Ovary (tissue), 9 donors: ENCODE data around the gene FTO. TPM values are rescaled to one million over a fixed set of nuclear protein-coding genes. Genes with fewer than 3 reads are reported as not detected.

Experiments
- DNase-seq, 5 donors: peaks; one replicate each; pipeline ENCODE4 v3.0.0-alpha.2; 2019 to 2020
- H3K27ac ChIP-seq, 2 donors: fragments of 200-600 bp; one replicate each; pipeline versions ENCODE4 v1.5.1 to v1.8.0; 2019 to 2022
- H3K27me3 ChIP-seq: fragments of 200-600 bp; one replicate; pipeline ENCODE4 v1.8.0; 2022
- H3K36me3 ChIP-seq: fragments of 200-600 bp; sonication (generic); one replicate; pipeline ENCODE4 v1.5.1; 2019
- H3K4me1 ChIP-seq: one replicate; pipeline ENCODE4 v1.8.1; 2013; ENCODE audit warnings: mild to moderate bottlenecking, moderate library complexity; ENCODE audit not compliant: insufficient read depth
- H3K4me3 ChIP-seq: fragments of 200-600 bp; sonication (generic); one replicate; pipeline ENCODE4 v1.5.1; 2017
- H3K9me3 ChIP-seq, 2 donors: fragments of 200-600 bp in 1 of 2; sonication (generic) in 1 of 2; one replicate each; pipeline versions ENCODE4 v1.5.1 to v1.8.1; 2013 to 2019; ENCODE audit warnings: mild to moderate bottlenecking in 1 of 2, moderate library complexity in 1 of 2
- EP300 ChIP-seq: sonication (generic); formaldehyde crosslinking; IDR thresholded peaks from one replicate; pipeline ENCODE4 v1.6.1; 2017; ENCODE audit warnings: antibody characterized with exemption
- POLR2A ChIP-seq: fragments of 450-650 bp; IDR thresholded peaks from one replicate; pipeline ENCODE4 v1.6.1; 2017; ENCODE audit warnings: antibody characterized with exemption, mild to moderate bottlenecking, moderate library complexity
- WGBS, 3 donors: extraction: QIAGEN DNeasy Blood & Tissue Kit in 1 of 3; methylation state at CpG; one replicate each; pipeline versions ENCODE4 v1.1.5 to v1.1.7; 2013 to 2017; 5-methylcytosine and 5-hydroxymethylcytosine counted together
- intact Hi-C, 4 donors: fragments of 100-400 bp; cut with DNase I; formaldehyde crosslinking; loops; one replicate each; pipeline versions ENCODE4 v1.11.0 to v1.15.1; 2022 to 2023
- polyA plus RNA-seq, 2 donors: library from polyadenylated mRNA; stranded (reverse); fragments of 200-250 nt in 1 of 2; fragments of 350-450 nt in 1 of 2; fragmentation: Illumina TruSeq in 1 of 2; extraction: RNeasy Lipid Tissue Mini Kit (QIAGEN cat#74804) in 1 of 2; gene quantifications; one replicate each; pipeline ENCODE4 v1.2.3, GENCODE V29; 2013 to 2014
- total RNA-seq, 7 donors: library from RNA; depleted of rRNA in 2 of 7; stranded (reverse); fragments of >200 nt in 2 of 7; fragmentation: NEBNext Ultra II Directional in 3 of 7; extraction: Animal tissue kit (Norgen Biotek cat#: 25700) in 3 of 7; gene quantifications; one replicate each; pipeline versions ENCODE4 v1.1.0 to v1.2.4, GENCODE V29; 2016 to 2023
- TF ChIP-seq, protein P1 (sequence below), 3 donors: fragments of 450-650 bp in 2 of 3; fragments of 200-600 bp in 1 of 3; IDR thresholded peaks; one replicate each; pipeline versions ENCODE4 v1.5.1 to v1.8.0; 2016 to 2022; ENCODE audit warnings: antibody characterized with exemption in 3 of 3, mild to moderate bottlenecking in 1 of 3
- donor health status: DM: no; HTN: no; CAD: no; lungs with moderate emphysema.
- donor health status: DM: no; HTN: no; CAD: no.
- donor health status: Bipolar disorder and iron deficiency.
- donor health status: DM: yes; HTN: yes; CAD: no.
- donor health status: DM: no; HTN: no; CAD: no.
- donor health status: DM: yes; HTN: yes; CAD: no.

FTO gene
- total and polyA plus RNA-seq, 9 donors: 43.6 to 128 (median 91.4) TPM

DNA sequence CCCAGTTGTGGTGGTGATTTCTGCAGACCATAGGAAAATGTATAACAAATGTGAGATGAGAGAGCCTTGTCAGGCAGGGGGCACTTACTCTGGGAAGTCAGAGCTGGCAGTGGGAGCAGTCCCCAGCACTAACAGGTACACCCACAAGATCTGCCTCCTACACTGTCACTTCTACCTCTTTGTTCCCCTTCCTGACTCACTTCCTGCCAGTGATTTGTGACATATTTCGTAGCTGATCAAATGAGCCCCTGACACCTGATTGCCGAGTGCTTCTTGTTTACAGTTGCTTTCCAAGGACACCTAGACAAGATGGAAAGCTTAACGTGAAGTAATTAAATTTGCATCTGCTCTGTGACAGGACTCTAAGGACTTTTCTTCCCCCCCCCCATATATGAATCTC lies 40.5 kb downstream of the FTO start:
- H3K4me1 ChIP-seq: peaks cover 9% of the 10 kb centered on the region
- no peaks in the 10 kb centered on the region for H3K27me3 ChIP-seq
- H3K36me3 ChIP-seq: no peaks in the 10 kb centered on the region
- TF ChIP-seq EP300 (no peak), POLR2A (no peak)
- TF ChIP-seq, protein P1, sequence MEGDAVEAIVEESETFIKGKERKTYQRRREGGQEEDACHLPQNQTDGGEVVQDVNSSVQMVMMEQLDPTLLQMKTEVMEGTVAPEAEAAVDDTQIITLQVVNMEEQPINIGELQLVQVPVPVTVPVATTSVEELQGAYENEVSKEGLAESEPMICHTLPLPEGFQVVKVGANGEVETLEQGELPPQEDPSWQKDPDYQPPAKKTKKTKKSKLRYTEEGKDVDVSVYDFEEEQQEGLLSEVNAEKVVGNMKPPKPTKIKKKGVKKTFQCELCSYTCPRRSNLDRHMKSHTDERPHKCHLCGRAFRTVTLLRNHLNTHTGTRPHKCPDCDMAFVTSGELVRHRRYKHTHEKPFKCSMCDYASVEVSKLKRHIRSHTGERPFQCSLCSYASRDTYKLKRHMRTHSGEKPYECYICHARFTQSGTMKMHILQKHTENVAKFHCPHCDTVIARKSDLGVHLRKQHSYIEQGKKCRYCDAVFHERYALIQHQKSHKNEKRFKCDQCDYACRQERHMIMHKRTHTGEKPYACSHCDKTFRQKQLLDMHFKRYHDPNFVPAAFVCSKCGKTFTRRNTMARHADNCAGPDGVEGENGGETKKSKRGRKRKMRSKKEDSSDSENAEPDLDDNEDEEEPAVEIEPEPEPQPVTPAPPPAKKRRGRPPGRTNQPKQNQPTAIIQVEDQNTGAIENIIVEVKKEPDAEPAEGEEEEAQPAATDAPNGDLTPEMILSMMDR (IDR thresholded peaks at IDR 0.05): no peak
- DNase-seq: no peak
- no peak overlapping the region for H3K27ac ChIP-seq
- intact Hi-C loops: no loop called here
- 53 to 62% (median 57%) methylated on average over 3 of the region's 3 CpGs for WGBS, 3 donors
- no peak overlapping the region for H3K4me3 ChIP-seq
- no peaks in the 10 kb centered on the region for H3K9me3 ChIP-seq

DNA sequence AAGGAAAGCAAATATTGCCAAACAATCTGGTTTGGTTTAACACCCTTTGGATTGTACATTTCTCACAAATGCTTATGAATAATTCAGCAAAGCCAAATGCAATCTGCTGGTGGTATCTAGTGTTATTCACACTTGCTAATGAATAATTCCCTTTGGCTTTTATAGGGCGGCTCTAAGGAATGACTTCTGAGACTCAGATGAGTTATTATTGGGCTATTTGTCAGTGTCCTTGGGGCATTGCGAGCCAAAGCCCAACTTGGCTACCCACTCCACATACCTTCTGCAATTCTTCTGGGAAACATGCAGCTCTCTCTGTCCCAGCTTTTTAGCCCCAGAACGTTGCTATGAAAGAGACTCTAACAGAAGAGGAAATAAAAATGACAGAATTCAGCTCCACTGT lies 41.1 kb downstream of the FTO start:
- WGBS, 3 donors: 7 to 10% (median 7%) methylated on average over 3 of the region's 3 CpGs
- Histone ChIP-seq H3K27me3 (no peaks in the 10 kb centered on the region), H3K9me3 (no peaks in the 10 kb centered on the region), H3K4me3 (no peak overlapping the region), H3K36me3 (no peaks in the 10 kb centered on the region), H3K27ac (no peak overlapping the region), H3K4me1 (peaks cover 9% of the 10 kb centered on the region)
- TF ChIP-seq, protein P1 (IDR thresholded peaks at IDR 0.05): no peak
- TF ChIP-seq POLR2A: no peak
- no peak for TF ChIP-seq EP300
- intact Hi-C loops: no loop called here
- no peak for DNase-seq

DNA sequence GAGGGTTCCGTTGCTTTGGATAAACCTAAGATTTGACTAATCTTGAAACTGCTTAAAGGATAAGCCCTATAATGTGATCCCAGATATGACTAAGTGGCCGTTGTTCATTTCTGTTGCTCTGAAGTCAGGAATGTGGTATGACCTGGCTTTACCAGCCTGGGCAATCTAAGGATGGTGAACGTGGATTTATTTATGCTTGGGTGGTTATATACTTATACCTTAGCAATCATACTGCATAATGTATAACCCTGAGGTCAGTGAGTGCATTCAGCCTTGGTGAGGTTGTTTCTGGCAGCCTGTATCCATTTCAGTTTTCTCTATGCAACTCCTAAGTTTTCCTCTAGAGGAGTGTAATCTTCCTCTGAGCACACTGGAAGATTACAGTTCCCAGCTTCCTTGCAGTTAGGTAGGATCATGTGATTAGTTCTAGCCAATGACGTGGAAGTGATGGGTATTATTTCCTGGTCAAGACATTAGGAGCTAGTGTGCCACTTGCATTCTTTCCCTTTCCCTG lies 41.9 kb downstream of the FTO start:
- Histone ChIP-seq H3K4me1 (peaks cover 9% of the 10 kb centered on the region), H3K4me3 (no peak overlapping the region), H3K36me3 (no peaks in the 10 kb centered on the region), H3K27ac (no peak overlapping the region), H3K9me3 (no peaks in the 10 kb centered on the region), H3K27me3 (no peaks in the 10 kb centered on the region)
- 86 to 88% (median 87%) methylated on average over 4 of the region's 4 CpGs for WGBS, 3 donors
- intact Hi-C loops: no loop called here
- no peak for TF ChIP-seq POLR2A
- TF ChIP-seq EP300: no peak
- TF ChIP-seq, protein P1 (IDR thresholded peaks at IDR 0.05): no peak
- no peak for DNase-seq

DNA sequence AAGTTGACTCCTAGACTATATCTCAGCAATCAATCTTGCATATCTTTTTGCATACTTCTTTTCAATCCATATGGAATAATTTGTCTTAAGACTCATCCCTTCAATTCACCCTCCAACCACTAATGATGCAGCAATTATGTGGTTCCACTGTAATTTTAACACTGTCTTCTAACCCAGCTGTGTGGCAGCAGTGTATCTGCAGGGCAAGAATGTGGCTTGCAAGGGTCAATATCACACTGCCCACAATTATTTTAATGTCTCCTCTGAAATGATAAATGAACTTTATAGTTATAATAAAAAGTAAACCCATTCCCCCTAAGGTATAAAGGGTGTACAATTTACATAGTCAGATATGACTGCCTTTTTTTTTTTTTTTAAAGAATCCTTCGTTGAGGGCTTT lies 48.6 kb downstream of the FTO start:
- Histone ChIP-seq H3K9me3 (no peaks in the 10 kb centered on the region), H3K4me1 (peaks cover 6% of the 10 kb centered on the region), H3K27ac (no peak overlapping the region), H3K27me3 (no peaks in the 10 kb centered on the region), H3K4me3 (no peak overlapping the region), H3K36me3 (no peaks in the 10 kb centered on the region)
- intact Hi-C loops: no loop called here
- WGBS, 3 donors: 41 to 59% (median 47%) methylated on average over 1 of the region's 1 CpG
- TF ChIP-seq POLR2A (no peak), EP300 (no peak)
- TF ChIP-seq, protein P1 (IDR thresholded peaks at IDR 0.05): no peak
- no peak for DNase-seq
